HuH-7.5 (cell line): ENCODE measurements around the gene PLIN4.

Source experiments
- DNase-seq: peaks from one replicate; pipeline ENCODE4 v3.0.0; 2011; ENCODE audit warnings: low spot score

PLIN4 gene

GRCh38 chr19:4491446-4491845, 26.8 kb downstream of the PLIN4 start:
- DNase-seq = no peak

DNA sequence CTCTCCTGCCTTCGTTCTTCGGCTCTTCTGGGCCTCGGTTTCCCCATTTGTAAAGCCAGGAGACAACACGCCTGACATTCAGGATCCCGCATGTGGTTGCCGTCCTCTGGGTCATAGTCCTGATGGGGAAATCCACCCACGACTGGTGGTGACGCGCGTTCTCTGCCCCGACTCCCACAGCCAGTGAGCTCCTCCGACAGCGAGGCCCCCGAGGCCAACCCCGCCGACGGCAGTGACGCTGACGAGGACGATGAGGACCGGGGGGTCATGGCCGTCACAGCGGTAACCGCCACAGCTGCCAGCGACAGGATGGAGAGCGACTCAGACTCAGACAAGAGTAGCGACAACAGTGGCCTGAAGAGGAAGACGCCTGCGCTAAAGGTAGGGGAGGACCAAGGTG, 29.8 kb downstream of the PLIN4 start:
- DNase-seq = no peak

GRCh38 chr19:4487572-4487971, 30.7 kb downstream of the PLIN4 start:
- DNase-seq = no peak

DNA sequence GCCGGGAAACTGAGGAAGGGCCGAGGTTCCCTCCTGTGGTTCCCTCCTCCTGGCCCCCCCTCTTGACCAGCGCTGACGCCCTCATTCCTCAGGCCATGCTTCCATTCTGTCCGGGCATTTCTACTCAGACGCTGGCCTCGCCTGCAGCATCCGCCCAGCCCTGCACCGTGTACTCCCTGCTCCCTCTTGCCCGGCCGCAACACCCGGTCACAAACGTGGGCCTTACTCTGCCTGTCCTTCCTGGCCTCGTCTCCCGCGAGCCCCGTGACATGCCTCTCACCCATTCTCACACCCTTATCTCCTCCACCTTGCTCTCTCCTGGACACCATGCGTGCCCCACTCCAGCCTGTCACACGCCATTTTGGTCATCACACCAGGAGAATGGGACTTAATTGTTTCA, 34.9 kb downstream of the PLIN4 start:
- DNase-seq = no peak

DNA sequence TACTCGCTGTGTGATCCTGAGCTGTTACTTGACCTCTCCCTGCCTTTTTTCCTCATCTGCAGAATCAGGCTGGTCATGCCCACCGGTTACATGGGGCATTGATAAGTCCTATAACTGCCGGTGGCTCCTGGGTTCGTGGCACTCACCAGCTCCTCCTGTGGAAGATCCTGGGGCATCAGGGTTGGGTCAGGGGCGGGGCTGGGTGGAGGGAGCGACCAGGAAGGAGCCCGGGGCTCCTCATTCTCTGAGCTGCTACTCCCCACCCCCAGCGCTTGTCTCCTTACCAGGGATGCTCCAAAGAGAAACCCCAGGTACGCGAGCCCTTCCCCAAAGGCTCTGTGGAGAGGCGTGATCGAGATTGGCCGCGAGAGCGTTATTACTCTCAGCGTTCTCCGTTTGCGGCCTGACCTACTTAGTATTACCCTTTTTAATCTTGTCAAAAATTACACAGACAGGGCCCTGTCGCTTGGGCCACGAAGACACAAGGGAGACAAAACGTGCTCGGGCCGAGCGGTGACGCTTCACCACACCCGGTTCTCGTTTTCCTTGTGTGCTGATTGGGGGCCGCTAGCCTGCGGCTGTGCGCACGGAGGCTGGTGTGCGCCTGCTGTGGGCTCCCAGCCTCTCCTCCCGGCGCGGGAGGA, 35.4 kb downstream of the PLIN4 start:
- no peak for DNase-seq

DNA sequence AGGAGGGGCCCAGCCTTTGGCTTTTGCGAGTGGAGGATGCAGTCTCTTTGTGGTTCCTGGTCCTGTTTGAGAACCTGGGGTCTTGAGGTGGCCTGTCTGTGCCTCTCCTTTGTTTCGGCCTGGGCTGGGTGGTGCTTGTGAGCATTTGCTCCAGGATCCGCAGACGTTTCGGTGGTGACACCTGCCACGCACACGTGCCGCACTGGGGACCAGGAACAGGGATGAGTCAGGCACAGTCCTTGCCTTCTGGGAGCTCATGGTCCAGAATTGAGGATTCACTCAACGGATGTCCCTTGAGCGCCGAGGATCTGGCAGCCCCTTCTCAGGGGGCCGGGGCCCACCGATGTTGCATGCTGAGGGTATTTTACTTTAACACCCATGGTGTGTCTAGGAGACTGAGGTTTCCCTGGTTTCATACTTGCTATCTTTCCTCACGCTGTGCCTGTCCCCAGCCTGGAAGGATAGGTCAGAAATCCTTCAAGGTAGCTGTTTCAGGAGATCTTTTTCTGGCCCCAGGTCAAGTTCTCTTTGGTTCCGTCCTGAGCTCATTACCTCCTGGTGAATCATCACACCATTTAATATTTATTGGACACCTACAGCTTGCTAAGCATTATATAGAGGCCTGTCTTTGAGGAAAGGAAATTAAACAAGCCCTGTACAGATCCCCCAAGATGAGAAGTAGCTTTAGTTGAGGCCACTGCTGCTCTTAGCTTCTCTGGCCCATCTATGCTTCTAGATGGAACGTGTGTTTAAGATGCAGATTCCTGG, 41.1 kb downstream of the PLIN4 start:
- DNase-seq = no peak

DNA sequence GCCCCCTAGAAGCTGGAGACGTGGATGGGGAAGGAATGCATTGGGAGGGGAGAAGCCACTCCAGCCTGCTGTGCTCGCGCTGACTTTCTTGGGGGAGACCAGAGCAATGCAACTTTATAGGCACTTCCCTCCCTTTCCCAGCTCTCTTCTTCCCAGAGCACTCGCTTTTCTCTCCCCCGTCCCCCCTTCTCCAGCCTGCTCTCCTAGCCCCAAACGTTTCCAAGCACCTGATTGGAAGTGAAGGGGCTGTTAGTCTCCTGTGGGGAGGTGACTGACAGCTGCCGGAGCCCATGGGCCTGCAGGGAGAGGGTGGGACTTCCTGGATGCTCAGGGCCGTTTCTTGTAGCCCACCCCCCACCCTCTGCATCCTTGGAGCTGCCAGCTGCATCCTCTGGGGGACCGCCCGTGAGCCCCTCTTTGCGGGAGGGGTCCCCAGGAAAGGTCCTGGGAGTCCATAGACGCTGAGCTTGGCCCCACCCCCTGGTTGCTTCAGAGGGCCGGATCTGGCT, 43.7 kb downstream of the PLIN4 start:
- no peak for DNase-seq

GRCh38 chr19:4473763-4474513, 44.3 kb downstream of the PLIN4 start:
- no peak for DNase-seq

- no peak for DNase-seq
Observed at GRCh38 chr19:4473011-4473762, 45.1 kb downstream of the PLIN4 start.

DNA sequence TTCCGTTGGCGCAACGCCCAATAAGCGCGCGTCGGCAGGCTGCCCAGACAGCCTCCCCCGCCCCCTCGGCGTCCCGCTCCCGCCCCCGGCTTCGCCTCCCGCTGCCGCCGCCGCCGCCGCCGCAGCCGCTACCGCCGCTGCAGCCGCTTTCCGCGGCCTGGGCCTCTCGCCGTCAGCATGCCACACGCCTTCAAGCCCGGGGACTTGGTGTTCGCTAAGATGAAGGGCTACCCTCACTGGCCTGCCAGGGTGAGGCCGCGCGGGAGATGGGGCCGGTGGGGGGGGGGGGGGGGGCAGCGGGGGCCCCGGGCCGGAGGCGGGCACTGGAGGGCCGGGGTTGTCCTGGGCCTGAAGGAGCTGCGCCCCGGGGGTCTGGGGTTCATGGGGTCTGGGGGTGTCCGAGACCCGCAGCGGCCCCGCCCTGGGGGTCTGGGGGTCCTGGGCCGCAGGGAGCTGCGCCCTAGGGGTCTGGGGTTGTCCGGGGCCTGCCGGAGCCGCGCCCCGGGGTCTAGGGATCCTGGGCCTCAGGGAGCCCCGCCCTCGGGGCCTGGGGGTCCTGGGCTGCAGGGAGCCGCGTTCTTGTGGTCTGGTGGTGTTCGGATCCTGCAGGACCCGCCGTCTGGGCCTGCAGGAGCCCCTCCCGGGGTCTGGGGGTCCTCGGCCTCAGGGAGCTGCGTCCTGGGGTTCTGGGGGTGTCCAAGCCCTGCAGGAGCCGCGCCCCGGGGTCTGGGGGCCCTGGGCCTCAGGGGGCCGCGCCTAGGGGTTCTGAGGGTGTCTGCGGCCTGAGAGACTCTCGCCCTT, 45.9 kb downstream of the PLIN4 start, which contains the start of gene HDGFL2:
HDGFL2 (plus strand) TSS at position 124 of the 801 bp plus-strand sequence; CDS start at position 178, 54 bp downstream.
- no peak for DNase-seq

DNA sequence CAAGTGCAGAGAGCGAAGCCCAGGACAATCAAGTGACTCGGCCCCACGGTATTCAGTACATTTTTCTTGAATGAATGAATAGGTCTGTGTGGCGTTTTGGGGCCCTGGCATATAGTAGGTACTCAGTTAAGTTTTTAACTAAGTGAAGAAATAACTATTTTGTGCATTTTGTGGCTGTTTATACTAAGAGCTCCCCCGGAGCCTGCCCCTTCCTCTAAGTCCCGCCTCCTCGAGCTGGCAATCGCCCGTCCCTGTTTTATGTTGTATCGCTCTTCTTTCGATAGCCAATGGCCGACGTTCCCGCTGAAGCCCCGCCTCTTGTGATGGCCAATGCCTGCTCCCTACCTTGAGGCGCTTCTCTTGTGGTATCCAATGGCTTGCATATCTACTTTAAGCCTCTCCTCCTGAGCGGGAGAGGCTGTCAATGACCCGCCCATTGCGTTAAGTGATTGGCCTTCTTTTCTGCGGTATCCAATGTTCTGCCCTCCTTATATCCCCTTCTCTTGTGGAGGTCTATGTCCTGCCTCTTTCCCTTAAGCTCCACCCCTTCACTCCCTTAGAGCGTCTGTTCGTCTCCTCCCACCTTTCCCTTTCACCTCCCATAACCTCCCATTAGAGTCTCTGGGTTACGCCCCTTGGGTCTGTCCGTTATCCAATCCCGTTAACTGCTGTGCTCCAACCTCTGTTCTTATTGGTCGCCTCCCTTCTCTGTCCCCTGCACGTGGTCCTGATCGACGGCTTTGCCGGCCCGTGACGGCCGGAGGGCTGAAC, 46.7 kb downstream of the PLIN4 start:
- DNase-seq = peak; percentile 99

DNA sequence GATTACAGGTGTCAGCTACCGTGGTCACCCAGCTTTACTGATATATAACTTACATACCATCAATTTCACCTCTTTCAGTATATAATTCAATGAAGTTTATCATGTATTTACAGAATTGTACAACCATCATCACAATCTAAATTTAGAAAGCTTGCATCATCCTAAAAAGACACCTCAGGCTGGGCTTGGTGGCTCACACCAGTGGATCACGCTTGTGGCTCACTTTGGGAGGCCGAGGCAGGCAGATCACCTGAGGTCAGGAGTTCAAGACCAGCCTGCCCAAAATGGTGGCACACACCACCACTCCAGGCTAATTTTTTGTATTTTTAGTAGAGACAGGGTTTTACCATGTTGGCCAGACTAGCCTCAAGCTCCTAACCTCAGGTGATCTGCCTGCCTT, 50.5 kb downstream of the PLIN4 start:
- DNase-seq = no peak

DNA sequence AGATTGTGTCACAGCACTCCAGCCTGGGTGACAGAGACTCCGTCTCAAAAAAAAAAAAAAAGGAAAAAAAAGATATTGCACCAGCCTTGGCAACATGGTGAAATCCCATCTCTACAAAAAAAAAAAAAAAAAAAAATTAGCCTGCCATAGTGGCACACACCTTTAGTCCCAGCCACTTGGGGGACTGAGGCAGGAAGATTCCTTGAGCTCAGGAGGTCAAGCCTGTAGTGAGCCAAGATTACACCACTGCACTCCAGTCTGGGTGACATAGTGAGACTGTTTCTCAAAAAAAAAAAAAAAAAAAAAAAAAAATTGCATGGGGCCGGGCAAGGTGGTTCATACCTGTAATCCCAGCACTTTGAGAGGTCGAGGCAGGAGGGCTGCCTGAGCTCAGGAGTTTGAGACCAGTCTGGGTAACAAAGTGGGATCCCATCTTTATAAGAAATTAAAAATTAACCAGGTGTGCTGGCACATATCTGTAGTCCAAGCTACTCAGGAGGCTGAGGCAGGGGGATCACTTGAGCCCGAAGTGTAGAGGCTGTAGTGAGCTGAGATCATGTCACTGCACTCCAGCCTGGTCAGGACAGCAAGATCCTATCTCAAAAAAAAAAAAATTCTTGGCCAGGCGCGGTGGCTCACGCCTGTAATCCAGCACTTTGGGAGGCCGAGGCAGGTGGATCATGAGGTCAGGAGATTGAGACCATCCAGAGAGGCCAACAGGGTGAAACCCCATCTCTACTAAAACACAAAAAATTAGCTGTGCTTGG, 53.3 kb downstream of the PLIN4 start:
- DNase-seq = no peak

- DNase-seq = peak; percentile 94
Observed at GRCh38 chr19:4457654-4458395, 60.5 kb downstream of the PLIN4 start, which contains the start of gene UBXN6. UBXN6 (minus strand) TSS chr19:4457794; CDS start chr19:4457697, 97 bp downstream.

GRCh38 chr19:4456843-4457653, 61.2 kb downstream of the PLIN4 start:
- peak; percentile 71 for DNase-seq

- no peak for DNase-seq
Observed at GRCh38 chr19:4456476-4456842, 61.8 kb downstream of the PLIN4 start.

DNA sequence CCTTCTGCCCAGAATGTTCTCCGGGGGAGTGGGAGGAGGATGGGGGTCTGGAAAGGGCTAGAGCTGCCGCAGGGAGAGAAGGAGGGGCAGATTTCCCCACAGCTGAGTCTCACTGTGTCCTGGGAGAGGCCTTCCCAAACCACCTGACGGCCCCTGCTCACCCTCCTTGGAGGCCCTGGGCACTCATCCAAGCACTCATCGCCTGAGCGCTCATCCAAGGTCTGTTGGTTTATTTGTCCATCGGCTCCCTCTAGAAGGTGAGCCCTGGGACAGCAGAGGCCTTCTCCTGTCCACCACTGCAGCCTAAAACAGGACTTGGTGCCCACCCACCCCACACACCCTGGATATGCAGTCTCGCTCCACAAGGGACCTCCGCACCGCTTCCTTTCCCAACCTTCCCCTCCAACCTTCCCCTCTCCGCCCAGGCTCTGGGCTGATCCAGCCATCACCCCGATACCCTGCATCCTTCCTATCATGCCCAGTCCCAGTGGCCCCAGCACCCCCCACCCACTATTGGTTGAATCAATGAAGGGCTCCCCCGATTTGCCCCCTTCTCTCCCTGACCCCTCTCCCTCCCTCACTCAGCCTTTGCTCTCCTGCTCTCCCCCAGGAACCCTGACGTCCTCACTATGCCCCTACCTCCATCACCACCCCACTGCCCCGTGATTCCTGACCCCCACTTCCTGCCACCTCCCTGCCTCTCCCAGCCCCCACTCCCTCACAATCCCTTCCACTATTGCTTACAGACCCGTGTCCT, 62.4 kb downstream of the PLIN4 start:
- no peak for DNase-seq
